ENCODE measurements around the gene IQSEC1.

DNA sequence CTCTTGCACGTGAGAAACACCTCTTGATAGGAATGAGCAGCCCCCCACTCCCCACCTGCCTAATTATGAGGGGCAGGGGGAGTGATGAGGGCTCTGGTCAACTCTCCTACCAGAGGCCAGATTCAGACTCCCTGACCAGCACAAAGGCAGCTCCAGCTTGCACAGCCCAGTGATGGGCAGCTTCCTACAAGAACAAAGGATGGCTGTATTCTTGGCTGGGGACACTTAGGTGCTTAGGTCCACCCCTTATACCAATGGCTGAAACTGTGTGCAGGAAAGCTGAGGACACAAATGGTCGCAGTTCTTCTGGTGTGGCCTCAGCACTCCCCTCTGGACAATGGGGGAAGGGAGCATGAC is 81.8 kb downstream of the IQSEC1 start:
- TF ChIP-seq, protein P1, sequence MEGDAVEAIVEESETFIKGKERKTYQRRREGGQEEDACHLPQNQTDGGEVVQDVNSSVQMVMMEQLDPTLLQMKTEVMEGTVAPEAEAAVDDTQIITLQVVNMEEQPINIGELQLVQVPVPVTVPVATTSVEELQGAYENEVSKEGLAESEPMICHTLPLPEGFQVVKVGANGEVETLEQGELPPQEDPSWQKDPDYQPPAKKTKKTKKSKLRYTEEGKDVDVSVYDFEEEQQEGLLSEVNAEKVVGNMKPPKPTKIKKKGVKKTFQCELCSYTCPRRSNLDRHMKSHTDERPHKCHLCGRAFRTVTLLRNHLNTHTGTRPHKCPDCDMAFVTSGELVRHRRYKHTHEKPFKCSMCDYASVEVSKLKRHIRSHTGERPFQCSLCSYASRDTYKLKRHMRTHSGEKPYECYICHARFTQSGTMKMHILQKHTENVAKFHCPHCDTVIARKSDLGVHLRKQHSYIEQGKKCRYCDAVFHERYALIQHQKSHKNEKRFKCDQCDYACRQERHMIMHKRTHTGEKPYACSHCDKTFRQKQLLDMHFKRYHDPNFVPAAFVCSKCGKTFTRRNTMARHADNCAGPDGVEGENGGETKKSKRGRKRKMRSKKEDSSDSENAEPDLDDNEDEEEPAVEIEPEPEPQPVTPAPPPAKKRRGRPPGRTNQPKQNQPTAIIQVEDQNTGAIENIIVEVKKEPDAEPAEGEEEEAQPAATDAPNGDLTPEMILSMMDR (IDR thresholded peaks at IDR 0.05): no peak
- TF ChIP-seq POLR2A (IDR thresholded peaks at IDR 0.05): no peak

Measured in Peyer's patch (tissue), 4 donors.